GM23338 (cell line): ENCODE results near the gene ARHGEF17.
A peak's percentile ranks its signal among the peaks of the same experiment; 100 is the strongest.

Experiments used
- CREB1 ChIP-seq: fragments of 250-450 bp; sonication (Bioruptor Pico); IDR thresholded peaks from 2 replicates; pipeline ENCODE4 v1.5.0; 2020; ENCODE audit warnings: low read depth, mild to moderate bottlenecking, moderate library complexity
- CTCF ChIP-seq, 2 experiments: fragments of 200-600 bp in 1 of 2; sonication (generic) in 1 of 2; conservative IDR thresholded peaks; 2 replicates each; pipeline versions ENCODE4 v1.5.1 to v1.6.1; 2016 to 2017; ENCODE audit warnings: antibody characterized with exemption in 2 of 2, low read depth in 2 of 2, mild to moderate bottlenecking in 2 of 2, moderate library complexity in 1 of 2
- EZH2 ChIP-seq: fragments of 200-600 bp; sonication (generic); IDR thresholded peaks from one replicate; pipeline ENCODE4 v1.8.0; 2017; ENCODE audit warnings: antibody characterized with exemption, mild to moderate bottlenecking, low read depth; ENCODE audit not compliant: unreplicated experiment
- EZH2phosphoT487 ChIP-seq: fragments of 200-600 bp; sonication (generic); IDR thresholded peaks from one replicate; pipeline ENCODE4 v1.8.1; 2018; ENCODE audit warnings: antibody characterized with exemption; ENCODE audit not compliant: unreplicated experiment
- JUNB ChIP-seq: IDR thresholded peaks from one replicate; pipeline ENCODE4 v1.6.1; 2016; ENCODE audit warnings: antibody characterized with exemption; ENCODE audit not compliant: unreplicated experiment
- NANOG ChIP-seq: IDR thresholded peaks from 2 replicates; pipeline ENCODE4 v1.6.1; 2016; ENCODE audit warnings: antibody characterized with exemption, borderline replicate concordance
- POLR2AphosphoS5 ChIP-seq: IDR thresholded peaks from 2 replicates; pipeline ENCODE4 v1.6.1; 2016; ENCODE audit warnings: antibody characterized with exemption, low read depth
- STAT1 ChIP-seq: IDR thresholded peaks from one replicate; pipeline ENCODE4 v1.6.1; 2016; ENCODE audit warnings: antibody characterized with exemption; ENCODE audit not compliant: unreplicated experiment
- ZNF114 ChIP-seq: fragments of 250-450 bp; sonication (Bioruptor Pico); IDR thresholded peaks from 2 replicates; pipeline ENCODE4 v1.5.0; 2020; ENCODE audit warnings: mild to moderate bottlenecking, moderate library complexity
- ZNF331 ChIP-seq: fragments of 250-450 bp; sonication (Bioruptor Pico); IDR thresholded peaks from 2 replicates; pipeline ENCODE4 v1.5.0; 2020; ENCODE audit warnings: low read depth, mild to moderate bottlenecking, moderate library complexity
- TF ChIP-seq, protein P1 (sequence below): IDR thresholded peaks from one replicate; pipeline ENCODE4 v1.6.1; 2018; ENCODE audit warnings: antibody characterized with exemption; ENCODE audit not compliant: unreplicated experiment
- TF ChIP-seq, protein P2 (sequence below): IDR thresholded peaks from 2 replicates; pipeline ENCODE4 v1.6.1; 2016; ENCODE audit warnings: antibody characterized with exemption
- TF ChIP-seq, protein P3 (sequence below): fragments of 250-450 bp; sonication (Bioruptor Pico); IDR thresholded peaks from 2 replicates; pipeline ENCODE4 v1.5.0; 2020; ENCODE audit warnings: mild to moderate bottlenecking, moderate library complexity

DNA sequence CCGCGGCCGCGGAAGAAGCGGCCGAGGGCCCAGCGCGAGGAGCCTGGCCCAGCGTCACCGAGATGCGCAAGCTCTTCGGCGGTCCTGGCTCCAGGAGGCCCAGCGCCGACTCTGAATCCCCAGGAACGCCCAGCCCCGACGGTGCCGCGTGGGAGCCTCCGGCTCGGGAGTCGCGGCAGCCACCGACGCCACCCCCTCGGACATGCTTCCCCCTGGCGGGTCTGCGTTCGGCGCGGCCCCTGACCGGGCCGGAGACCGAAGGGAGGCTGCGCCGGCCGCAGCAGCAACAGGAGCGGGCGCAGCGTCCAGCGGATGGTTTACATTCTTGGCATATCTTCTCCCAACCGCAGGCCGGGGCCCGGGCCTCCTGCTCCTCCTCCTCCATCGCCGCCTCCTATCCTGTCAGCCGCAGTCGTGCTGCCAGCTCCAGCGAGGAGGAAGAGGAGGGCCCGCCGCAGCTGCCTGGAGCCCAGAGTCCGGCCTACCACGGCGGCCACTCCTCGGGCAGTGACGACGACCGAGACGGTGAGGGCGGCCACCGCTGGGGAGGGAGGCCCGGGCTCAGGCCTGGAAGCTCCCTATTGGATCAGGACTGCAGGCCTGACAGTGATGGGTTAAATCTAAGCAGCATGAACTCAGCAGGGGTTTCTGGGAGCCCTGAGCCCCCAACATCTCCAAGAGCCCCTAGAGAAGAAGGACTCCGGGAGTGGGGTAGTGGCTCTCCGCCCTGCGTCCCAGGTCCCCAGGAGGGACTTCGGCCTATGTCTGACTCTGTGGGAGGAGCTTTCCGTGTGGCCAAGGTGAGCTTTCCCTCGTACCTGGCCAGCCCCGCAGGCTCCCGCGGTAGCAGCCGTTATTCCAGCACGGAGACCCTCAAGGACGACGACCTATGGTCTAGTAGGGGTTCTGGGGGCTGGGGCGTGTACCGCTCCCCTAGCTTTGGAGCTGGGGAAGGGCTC is 1.2 kb downstream of the ARHGEF17 start:
- TF ChIP-seq CTCF (conservative IDR thresholded peaks at IDR 0.05; ENCODE audit: low read depth in 2 of 2) (no peak), EZH2 (no peak), POLR2AphosphoS5 (peak; percentile 63), JUNB (no peak), EZH2phosphoT487 (no peak), STAT1 (no peak), CREB1 (CRISPR knock-in tag) (no peak), NANOG (no peak), ZNF114 (CRISPR knock-in tag) (no peak), ZNF331 (no peak)
- TF ChIP-seq, protein P1, sequence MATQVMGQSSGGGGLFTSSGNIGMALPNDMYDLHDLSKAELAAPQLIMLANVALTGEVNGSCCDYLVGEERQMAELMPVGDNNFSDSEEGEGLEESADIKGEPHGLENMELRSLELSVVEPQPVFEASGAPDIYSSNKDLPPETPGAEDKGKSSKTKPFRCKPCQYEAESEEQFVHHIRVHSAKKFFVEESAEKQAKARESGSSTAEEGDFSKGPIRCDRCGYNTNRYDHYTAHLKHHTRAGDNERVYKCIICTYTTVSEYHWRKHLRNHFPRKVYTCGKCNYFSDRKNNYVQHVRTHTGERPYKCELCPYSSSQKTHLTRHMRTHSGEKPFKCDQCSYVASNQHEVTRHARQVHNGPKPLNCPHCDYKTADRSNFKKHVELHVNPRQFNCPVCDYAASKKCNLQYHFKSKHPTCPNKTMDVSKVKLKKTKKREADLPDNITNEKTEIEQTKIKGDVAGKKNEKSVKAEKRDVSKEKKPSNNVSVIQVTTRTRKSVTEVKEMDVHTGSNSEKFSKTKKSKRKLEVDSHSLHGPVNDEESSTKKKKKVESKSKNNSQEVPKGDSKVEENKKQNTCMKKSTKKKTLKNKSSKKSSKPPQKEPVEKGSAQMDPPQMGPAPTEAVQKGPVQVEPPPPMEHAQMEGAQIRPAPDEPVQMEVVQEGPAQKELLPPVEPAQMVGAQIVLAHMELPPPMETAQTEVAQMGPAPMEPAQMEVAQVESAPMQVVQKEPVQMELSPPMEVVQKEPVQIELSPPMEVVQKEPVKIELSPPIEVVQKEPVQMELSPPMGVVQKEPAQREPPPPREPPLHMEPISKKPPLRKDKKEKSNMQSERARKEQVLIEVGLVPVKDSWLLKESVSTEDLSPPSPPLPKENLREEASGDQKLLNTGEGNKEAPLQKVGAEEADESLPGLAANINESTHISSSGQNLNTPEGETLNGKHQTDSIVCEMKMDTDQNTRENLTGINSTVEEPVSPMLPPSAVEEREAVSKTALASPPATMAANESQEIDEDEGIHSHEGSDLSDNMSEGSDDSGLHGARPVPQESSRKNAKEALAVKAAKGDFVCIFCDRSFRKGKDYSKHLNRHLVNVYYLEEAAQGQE, result no peak
- TF ChIP-seq, protein P2, sequence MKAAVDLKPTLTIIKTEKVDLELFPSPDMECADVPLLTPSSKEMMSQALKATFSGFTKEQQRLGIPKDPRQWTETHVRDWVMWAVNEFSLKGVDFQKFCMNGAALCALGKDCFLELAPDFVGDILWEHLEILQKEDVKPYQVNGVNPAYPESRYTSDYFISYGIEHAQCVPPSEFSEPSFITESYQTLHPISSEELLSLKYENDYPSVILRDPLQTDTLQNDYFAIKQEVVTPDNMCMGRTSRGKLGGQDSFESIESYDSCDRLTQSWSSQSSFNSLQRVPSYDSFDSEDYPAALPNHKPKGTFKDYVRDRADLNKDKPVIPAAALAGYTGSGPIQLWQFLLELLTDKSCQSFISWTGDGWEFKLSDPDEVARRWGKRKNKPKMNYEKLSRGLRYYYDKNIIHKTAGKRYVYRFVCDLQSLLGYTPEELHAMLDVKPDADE, result no peak
- TF ChIP-seq, protein P3, sequence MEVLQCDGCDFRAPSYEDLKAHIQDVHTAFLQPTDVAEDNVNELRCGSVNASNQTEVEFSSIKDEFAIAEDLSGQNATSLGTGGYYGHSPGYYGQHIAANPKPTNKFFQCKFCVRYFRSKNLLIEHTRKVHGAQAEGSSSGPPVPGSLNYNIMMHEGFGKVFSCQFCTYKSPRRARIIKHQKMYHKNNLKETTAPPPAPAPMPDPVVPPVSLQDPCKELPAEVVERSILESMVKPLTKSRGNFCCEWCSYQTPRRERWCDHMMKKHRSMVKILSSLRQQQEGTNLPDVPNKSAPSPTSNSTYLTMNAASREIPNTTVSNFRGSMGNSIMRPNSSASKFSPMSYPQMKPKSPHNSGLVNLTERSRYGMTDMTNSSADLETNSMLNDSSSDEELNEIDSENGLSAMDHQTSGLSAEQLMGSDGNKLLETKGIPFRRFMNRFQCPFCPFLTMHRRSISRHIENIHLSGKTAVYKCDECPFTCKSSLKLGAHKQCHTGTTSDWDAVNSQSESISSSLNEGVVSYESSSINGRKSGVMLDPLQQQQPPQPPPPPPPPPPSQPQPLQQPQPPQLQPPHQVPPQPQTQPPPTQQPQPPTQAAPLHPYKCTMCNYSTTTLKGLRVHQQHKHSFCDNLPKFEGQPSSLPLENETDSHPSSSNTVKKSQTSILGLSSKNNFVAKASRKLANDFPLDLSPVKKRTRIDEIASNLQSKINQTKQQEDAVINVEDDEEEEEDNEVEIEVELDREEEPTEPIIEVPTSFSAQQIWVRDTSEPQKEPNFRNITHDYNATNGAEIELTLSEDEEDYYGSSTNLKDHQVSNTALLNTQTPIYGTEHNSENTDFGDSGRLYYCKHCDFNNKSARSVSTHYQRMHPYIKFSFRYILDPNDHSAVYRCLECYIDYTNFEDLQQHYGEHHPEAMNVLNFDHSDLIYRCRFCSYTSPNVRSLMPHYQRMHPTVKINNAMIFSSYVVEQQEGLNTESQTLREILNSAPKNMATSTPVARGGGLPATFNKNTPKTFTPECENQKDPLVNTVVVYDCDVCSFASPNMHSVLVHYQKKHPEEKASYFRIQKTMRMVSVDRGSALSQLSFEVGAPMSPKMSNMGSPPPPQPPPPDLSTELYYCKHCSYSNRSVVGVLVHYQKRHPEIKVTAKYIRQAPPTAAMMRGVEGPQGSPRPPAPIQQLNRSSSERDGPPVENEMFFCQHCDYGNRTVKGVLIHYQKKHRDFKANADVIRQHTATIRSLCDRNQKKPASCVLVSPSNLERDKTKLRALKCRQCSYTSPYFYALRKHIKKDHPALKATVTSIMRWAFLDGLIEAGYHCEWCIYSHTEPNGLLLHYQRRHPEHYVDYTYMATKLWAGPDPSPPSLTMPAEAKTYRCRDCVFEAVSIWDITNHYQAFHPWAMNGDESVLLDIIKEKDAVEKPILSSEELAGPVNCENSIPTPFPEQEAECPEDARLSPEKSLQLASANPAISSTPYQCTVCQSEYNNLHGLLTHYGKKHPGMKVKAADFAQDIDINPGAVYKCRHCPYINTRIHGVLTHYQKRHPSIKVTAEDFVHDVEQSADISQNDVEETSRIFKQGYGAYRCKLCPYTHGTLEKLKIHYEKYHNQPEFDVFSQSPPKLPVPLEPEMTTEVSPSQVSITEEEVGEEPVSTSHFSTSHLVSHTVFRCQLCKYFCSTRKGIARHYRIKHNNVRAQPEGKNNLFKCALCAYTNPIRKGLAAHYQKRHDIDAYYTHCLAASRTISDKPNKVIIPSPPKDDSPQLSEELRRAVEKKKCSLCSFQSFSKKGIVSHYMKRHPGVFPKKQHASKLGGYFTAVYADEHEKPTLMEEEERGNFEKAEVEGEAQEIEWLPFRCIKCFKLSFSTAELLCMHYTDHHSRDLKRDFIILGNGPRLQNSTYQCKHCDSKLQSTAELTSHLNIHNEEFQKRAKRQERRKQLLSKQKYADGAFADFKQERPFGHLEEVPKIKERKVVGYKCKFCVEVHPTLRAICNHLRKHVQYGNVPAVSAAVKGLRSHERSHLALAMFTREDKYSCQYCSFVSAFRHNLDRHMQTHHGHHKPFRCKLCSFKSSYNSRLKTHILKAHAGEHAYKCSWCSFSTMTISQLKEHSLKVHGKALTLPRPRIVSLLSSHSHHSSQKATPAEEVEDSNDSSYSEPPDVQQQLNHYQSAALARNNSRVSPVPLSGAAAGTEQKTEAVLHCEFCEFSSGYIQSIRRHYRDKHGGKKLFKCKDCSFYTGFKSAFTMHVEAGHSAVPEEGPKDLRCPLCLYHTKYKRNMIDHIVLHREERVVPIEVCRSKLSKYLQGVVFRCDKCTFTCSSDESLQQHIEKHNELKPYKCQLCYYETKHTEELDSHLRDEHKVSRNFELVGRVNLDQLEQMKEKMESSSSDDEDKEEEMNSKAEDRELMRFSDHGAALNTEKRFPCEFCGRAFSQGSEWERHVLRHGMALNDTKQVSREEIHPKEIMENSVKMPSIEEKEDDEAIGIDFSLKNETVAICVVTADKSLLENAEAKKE (CRISPR knock-in tag), result no peak
